ENCODE measurements around the gene LPO.

The LPO gene

DNA sequence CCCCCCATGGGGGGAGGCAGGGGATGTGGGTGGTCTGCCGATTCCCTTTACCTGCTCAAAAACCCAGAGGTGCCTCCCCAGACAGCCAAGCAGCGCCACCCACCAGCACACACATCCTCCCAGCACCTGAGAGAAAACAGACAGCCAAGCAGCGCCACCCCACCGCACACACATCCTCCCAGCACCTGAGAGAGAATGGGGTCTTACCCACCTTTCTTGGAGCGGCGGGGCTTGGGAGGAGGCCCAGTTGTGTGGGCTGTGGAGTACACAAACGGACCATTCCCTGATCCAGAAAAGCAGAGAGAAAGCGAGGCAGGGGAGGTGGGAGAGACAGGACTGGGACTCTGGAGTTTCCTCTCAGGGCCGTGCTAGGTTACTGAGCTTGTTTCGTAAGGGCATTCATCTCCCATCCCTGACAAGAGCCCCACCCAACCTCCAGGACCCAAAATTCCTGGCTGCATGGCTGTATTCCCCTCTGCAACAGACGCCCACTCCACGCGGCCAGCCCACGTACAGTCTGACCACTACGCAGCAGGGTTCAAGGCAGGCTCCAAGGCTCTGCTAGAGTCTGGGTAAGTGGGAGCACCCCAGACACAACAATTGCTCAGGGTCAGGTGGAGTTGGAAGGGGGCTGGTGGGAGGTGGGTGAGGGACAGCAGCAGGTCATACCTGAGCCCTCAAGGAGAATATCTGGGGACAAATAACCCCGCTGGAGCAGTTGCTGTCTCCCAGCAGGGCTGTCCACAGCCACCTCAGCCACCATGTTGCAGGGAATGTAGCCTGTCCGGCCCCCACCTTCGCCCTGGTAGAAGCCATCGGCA, 68.0 kb downstream of the LPO start:
- no peak for DNase-seq

DNA sequence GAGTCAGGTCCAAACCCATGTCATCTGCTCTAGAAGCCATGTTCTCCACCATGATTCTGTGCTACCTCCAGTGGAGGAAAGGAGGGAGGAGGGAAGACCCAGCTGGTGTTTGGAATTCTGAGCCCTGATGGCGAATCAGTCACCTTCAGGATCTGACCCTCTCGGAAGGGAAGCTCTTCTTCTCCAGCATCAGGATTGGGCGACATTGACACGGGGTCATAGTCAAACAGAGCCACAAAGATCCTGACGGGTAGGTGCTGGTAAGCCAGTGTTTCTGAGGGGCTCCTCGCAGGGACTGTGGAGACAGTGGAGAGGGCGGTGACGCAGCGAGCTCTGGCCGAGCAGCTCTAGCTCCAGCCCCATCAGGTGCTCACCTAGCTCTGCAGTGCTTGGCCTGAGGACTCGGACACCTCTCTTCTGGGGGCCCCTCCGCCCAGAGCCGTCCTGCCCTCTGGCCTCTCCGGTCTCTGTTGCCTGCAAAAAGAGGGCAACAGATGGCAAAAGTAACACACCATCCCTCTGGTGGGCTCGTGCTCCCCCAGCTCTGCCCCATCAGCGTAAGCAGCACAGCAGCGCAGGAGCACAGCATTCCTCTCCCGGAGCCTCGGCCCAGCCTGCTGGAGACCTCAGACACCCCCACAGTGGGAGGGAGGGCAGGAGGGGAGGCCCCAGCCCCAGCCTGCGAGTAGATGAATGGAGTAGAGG, 69.2 kb downstream of the LPO start:
- DNase-seq, result no peak

DNA sequence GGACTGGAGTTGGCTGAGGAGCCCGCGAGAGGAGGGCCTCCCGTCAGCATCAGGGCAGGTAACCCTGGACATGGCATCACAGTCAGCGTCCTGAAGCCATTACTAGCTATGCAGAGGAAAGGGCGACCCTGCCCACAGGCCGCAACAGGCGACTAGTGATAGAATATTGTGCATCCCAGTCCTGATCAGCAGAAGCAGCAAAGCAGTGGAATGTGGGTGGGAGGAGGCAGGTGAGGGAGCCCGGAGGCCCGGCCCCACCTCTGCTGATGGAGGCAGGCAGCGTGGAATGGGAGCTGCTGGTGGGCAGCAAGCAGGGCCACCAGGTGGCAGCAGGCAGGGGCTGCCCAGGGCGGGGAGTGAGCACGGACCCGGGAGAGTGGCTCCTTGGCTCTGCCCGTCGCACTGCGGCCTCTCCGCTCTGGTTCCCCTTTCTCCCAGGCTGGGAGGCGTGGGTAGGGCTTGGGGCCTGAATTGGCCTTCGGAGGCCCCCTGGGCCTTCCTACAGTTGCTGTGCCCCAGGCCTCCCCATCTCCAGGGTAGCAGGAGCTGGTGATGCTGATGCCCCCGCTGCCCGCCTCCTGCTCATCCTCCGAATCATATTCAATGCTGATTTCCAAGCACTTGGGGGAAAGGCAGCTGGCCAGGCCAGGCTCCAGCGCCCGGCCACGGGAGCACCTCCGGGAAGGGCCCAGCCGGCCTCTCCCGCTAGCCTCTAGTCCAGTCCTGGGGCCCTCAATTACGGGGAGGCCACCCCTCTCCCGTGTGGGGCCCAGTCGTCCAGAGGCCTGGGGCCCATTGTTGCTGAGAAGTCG, 70.0 kb downstream of the LPO start:
- DNase-seq, result no peak

DNA sequence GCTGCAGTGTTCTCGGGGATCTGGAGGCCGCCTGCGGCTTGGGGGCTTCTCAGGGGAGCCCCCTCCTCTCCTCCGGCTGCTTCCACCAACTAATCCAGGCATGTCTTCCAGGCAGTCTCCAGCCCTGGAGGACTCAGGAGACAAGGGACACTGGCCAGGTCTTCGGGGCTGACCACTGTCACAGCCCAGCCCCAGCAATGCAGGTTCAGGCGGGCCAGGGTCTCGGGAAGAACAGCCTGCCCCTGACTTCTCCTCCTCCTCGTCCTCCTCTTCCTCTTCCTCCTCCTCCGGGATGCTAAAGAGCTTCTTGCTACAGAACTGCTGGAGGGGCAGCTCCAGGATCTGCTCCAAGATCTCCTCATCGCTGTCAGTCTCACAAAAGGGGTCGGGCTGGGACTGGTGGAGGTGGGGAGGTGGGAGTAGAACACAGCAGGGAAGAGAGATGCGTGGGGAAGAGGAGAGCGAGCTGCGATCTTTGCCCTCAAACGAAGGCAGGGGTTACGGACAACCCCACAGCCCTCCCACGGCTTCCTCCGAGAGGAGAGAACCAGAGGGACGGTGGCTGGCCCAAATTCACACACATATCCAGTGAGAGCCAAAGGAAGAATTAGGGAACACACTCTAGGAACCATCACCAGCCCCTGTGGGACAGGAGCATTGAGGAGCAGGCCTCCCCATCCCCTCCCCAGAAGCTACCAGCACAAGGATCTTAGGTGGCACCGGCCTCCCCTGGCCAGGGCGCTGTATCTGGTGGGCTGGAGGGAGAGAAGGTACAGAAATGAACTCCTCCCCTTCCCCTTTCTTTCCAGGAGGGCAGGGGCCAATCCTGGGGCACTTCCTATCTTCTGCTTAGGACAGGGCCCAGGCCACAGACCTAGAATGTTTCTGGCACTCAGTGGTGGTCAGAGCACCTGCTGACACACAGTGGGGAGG, 70.9 kb downstream of the LPO start:
- DNase-seq, result no peak

DNA sequence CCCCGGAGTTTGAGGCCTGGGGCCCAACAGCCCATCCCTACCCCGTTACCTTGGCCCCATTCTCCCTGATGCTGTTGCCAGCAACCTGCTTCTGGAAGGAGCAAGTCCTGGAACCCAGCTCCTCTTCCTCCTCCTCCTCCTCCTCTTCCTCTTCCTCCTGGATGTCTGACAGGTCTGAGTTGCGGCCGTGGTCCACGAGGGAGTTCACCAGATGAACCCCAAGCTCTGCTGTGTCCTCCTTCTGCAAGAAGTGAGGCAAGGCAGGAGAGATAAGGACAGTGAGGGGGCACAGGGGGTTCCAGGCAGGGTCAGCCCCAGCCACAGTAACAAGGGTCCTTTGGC, 71.5 kb downstream of the LPO start:
- no peak for DNase-seq

DNA sequence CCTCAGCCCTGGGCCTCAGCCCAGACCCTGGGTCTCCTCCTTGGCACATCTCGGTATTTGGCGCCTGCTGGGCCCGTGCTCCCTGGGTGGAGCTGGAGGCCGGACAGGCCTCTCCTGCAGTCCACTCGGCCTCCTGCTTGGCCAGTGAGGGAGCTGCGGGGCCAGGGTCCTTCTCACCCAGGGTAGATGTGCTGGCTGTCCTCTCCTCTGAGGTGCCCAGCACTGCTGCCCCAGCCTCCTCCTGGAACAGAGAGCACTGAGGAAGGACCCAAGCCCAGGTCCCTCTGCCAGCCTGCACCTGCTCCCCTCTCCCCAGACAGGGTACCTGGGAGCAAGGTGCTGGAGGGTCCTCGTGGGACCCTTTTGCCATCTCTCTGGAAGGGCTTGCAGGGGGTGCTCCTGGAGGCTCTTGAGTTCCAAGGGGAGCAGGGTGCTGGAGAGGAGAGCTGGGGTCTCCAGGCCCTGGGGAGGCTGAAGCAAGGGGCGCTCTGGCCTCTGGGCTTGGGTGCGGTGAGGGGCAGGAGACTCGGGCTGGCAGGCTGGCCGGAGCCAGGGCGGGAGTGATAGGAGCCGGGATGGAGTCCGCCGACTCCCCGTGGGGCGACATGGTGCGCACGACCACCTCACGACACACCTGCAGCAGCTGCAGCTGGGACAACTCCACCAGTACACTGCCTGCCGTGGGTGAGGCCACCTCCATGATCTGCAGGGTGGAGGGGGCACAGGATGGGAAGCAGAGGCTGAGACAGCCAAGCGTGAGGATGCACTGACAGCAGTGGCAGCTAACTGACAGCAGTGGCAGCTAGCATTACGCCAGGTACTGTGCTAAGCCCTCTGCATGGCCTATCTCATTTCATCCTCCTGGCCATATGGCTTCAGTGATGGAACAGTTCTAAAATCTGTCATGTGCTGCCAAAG, 72.4 kb downstream of the LPO start:
- peak; percentile 86 for DNase-seq

DNA sequence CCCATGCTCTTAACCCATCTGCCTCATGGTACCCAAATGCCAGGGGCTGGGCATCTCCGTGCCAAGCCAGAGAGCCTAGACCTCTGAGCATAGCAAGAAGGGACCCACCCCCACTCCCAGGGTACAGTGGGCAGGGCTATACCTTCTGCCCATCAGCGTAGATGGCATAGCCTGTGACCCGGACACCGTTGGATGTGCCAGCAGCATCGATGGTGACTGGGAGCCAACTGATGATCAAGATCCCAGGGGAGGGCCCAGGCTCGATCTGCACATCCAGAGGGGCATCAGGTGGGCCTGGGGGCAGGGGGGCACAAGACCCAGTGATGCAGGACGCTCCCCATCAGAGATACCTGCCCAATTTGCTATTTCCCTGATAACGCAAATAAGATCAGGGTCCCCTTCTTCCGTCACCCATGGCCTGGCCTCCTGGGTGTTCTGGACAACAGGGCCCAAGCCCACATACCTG, 73.1 kb downstream of the LPO start:
- no peak for DNase-seq

DNA sequence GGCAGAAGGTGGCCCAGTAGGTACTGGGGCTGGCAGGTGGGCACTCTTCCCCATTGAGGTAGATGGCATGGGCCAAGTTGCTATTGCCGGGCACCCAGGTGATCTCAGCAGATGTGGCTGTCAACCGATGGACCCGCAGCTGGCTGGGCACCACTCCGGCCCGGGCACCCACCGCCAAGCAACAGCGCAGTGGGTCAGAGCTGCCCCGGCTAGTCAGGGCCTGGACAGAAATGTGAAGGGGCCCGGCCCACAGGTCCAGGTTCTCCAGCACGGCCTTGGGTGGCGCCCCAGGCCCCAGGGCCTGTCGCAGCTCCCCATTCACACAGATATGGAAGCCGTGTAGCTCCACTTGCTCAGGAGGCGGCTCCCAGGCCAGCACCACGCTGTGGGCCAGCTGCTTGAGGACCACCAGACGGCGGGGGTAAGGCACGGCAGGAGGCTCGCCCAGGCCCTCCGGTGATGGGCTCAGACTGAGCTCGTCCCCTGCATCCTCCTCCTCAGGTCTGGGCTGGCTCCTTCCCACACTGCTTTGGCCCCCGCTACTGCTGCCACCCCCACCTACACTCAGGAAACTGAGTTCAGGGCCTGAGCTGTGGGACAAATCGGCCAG, 73.7 kb downstream of the LPO start:
- no peak for DNase-seq

DNA sequence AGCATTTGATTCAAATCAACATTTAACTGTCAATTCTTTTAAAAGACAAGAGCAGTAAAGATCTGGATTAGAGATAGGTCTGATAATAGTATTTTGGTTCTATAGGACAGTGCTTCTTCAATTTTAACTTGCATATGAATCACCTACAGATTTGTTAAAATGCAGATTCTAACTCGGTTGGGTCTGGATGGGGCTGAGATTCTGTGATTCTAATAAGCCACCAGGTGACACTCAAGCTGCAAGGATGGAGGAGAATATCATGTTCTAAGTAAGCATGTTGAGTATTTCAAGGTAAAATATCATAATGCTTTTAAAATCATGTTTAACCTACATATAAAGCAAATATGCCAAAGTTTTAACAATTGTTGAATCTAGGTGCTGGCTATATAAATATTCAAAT, 74.4 kb downstream of the LPO start:
- no peak for DNase-seq

DNA sequence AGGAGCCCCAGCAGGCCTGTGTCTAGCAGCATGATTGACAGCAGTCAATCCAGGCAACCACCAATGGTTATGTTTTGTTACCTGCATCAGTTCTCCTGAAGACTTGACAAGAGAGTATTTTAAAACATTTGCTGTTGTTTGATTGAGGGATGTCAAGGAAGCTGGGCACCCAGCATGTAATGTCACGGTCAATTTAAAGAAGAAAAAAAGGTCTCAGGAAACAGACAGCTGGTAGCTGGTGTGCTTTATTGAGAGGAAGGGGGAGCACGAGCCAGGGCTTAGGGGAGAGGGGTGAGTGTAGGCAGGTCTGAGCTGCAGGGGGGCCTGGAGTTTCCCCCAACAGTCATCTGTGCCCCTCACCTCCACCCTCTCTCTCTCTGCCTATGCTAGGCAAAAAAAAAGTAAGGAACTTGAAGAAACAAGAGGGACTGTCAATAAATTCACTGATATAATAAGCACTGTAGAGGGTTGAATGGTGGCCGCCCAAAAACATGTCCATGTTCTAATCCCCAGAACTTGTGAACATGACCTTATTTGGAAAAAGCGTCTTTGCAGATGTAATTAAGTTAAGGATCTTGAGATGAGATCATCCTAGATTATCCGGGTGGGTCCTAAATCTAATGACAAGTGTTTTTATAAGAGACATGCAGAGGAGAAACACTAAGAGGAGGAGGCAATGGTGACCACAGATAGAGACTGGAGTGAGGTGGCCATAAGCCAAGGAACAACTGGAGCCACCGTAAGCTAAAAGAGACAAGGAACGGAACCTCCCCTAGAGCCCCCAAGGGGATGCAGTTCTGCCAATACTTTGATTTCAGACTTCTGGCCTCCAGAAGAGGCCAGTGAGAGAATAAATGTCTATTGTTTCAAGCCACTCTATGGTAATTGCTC, 75.7 kb downstream of the LPO start:
- peak; percentile 35 for DNase-seq

DNA sequence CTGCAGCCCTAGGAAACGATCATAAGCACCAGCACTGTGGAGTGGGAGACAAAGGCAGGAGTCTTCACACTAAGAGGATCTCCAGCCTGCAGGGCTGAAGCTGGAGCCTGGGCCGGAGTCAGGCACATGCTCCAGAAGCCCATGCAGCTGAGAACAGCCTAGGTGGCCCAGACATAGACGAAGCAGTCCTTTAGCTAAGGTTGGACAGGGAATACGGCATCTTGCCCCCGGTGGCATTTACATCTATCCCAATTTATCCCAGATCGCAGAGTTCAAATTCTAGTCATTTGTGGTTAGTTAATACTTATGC, 76.3 kb downstream of the LPO start:
- no peak for DNase-seq

DNA sequence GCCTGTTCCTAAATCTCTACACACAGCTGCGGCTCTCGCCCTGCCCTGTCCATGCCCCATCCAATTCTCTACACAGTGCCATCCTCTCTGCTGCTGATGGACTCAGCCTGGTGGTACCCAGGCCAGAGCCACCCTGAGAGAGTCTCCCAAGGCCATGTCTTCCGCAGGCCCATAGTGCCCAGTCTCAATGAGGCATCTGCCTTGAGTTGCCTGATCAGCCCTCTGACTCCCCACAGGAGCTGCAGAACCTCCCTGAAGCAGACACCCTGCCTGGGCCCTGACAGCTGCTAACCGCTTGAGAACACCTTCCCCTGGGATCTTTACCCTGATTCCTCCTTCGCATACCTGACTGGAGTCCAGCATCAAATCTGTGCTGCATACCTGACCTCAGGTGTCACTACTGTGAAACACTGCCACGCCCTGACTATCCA, 76.9 kb downstream of the LPO start:
- no peak for DNase-seq

DNA sequence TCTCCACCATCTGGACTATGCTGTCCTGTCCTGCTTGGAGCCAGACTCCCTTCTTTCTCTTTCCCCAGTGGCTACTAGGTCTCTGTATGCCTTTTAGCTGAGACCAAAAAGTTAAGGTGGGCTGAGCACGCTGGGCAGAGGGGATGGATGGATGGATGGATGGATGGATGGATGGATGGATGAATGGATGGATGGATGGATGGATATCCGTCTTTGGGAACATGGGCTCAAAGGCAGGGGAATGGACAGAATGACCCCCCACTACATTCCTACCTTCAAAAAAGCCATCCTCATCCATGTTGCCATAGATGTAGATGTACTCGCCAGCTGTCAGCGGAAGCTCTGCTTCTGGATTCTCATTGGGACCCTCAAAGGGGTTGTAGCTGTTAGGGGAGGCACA, 77.4 kb downstream of the LPO start:
- no peak for DNase-seq

DNA sequence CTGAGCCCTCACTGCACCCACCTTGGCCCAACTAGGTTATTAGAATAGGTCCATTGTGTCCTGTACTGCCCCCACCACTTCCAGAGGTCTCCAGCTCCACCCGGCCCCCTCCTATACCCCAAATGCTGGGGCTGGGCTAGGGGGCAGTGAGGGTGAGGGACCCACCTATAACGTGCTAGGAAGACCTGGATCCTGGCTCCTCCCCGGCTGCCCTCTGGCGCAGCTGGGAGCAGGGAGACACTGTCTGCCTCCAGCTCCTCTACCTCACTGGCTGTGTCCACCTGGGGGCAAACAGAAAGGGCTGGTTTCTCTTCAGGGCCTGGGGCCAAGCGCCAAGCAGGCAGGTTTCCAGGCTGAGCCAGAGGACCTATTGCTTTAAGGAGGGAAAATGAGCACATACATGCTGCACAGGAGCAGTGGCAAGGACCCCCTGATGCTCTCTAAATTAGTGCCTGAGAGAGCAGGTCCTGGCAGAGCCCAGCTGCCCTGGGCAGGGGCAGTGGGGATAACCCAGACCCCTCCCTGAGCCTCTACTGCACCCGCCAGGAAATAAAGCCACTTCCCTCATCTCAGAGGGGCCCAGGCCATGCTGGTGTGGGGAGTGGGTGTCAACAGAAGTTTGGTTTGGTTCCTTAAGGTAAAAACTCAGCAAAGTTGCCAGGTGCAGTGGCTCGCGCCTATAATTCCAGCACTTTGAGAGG, 78.0 kb downstream of the LPO start:
- DNase-seq, result no peak

DNA sequence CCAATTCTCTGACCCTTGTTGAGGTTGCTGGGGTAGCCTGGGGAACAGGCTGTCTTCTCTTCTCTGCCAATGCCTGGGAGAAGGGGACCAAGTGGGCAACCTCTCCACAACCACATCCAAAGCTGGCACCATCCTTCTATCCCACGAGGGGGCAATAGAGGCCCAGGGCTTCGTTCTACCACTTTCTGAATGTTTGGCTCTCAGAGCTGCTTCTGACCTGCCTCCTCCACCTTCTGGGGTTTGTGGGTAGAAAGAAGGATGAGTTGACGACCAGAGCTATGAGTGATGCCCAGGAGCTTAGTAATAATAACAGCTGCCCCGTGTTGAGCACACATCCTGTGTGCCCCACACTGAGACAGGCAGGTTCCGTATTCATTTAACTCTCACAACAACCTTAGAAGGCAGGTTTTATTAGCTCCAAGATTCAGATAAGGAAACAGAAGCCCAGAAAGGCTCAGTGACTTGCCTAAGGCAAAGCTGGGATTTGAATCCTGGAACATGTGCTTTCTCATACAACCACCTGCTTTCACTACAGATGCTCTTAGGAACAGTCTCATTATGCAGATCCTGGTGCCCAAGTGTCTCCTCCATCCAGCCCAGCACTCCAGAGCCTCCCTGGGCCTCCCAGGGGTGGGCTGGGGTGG, 79.2 kb downstream of the LPO start:
- DNase-seq, result peak; percentile 71

DNA sequence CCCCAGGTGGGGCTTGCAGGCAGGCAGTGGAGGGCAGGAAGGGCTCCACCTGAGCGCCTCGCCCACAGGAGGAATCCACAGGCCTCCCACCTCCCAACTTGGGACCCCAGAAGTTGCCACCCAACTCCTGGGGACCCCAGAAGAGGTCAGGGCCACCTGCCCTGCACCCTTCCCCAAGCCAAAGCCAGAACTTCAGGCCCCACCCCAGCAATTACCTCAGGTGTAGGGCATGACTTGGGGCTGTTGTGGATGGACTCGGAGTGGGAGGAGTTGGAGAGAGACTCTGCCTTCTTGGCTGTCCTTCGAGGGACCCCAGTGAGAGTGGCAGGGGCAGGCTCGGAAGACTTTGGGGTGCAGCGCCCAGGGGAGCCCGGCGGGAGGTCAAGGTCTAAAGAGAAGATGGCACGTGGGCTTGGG, 79.7 kb downstream of the LPO start:
- no peak for DNase-seq

Data from NCI-H1694 (cell line).